Effector memory CD4-positive, alpha-beta T cell (primary cell): ENCODE results near the gene GNAQ.
"Not testable (repeated sequence)": the region's sequence is repeated elsewhere in the genome, so short reads cannot be mapped to it uniquely, and the experiment has no call there.

Experiments used
- DNase-seq, 3 donors: peaks; one replicate each; pipeline ENCODE4 v3.0.0-alpha.2; 2020
- H3K27ac ChIP-seq: 2 replicates; pipeline ENCODE4 v1.7.0; 2013; ENCODE audit warnings: mild to moderate bottlenecking, low read length, moderate library complexity; ENCODE audit not compliant: insufficient read depth, poor library complexity, severe bottlenecking
- H3K27me3 ChIP-seq: replicated peaks from 2 replicates; pipeline ENCODE4 v1.7.0; 2013; ENCODE audit warnings: mild to moderate bottlenecking, low read length; ENCODE audit not compliant: insufficient read depth, control insufficient read depth, poor library complexity, severe bottlenecking
- H3K36me3 ChIP-seq: 2 replicates; pipeline ENCODE4 v1.7.0; 2013; ENCODE audit warnings: mild to moderate bottlenecking, low read length, moderate library complexity; ENCODE audit not compliant: control insufficient read depth, insufficient read depth
- H3K4me1 ChIP-seq: 2 replicates; pipeline ENCODE4 v1.7.0; 2013; ENCODE audit warnings: low read length, mild to moderate bottlenecking; ENCODE audit not compliant: control insufficient read depth, insufficient read depth, poor library complexity, severe bottlenecking
- H3K4me3 ChIP-seq: 2 replicates; pipeline ENCODE4 v1.7.0; 2013; ENCODE audit warnings: low read length, low read depth, mild to moderate bottlenecking; ENCODE audit not compliant: insufficient read depth, poor library complexity, severe bottlenecking
- H3K9me3 ChIP-seq: 2 replicates; pipeline ENCODE4 v1.7.0; 2013; ENCODE audit warnings: mild to moderate bottlenecking, low read length, moderate library complexity; ENCODE audit not compliant: control insufficient read depth

GNAQ gene

GRCh38 chr9:77710316-77710715 is 321.3 kb downstream of the GNAQ start:
- DNase-seq = no peak
- no peaks in the 10 kb centered on the region for H3K27me3 ChIP-seq
- no peak overlapping the region for H3K27ac ChIP-seq
- H3K36me3 ChIP-seq = no peaks in the 10 kb centered on the region
- no peak overlapping the region for H3K4me3 ChIP-seq
- H3K4me1 ChIP-seq = no peaks in the 10 kb centered on the region
- H3K9me3 ChIP-seq = no peaks in the 10 kb centered on the region

DNA sequence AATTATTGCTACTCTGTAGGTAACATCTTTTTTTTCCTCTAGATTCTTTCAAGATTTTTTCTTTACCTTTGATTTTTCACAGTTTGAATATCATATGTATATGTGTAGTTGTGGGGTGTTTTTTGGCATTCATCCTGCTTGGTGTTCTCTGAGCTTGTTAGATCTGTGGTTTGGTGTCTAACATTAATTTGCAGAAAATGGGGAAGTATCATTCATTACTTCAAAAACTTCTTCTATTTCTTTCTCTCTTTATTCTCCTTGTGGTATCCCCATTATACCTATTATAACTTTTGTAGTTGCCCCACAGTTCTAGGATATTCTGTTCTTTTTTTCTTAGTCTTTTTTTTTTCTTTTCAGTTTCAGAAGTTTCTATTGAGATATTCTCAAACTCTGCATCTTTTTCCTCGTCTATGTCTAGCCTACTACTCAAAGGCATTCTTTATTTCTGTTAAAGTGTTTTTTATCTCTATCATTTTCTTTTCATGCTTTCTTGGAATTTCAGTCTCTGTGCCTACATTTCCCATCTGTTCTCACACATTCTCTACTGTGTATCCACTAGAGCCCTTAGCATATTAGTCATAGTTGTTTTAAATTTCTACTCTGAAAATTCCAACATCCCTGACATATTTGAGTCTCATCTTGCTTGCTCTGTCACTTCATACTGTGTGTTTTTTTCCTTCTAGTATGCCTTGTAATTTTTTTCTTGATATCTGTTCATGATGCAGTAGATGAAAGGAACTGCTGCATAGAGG is 323.4 kb downstream of the GNAQ start:
- DNase-seq = no peak
- no peaks in the 10 kb centered on the region for H3K4me1 ChIP-seq
- no peaks in the 10 kb centered on the region for H3K9me3 ChIP-seq
- no peak overlapping the region for H3K4me3 ChIP-seq
- no peaks in the 10 kb centered on the region for H3K27me3 ChIP-seq
- no peak overlapping the region for H3K27ac ChIP-seq
- H3K36me3 ChIP-seq = no peaks in the 10 kb centered on the region

DNA sequence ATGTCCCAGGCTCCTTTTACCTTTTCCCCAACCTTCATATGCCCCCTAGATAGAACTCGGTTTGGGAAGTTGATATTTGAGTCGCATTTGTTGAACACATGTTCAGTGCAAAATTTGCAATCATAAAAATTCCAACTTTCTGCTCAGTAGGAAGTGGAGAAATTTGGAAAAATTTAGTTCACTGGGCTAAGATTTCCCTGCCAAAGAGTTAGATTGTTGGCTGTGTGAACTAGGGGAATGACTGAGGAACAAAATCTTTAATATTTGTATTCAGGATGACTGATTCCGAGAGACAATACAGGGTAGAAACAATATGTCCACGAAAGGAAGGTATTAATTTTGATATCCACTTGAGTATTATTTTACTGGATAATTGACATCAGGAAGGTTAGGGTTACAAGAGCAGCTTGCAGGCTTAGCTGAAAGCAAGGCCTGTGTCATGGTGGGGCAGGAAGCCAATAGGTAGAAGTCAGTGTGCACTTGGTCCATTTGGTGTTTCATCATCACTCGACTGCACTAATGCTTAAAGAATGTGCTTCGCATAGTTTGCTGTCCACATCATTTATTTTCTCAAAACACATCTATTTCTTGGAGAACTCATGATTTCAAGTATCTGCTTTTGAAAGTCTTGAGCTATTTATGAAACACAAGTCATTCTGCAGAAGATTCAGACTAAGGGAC is 324.1 kb downstream of the GNAQ start:
- Histone ChIP-seq H3K4me1 (no peaks in the 10 kb centered on the region), H3K27me3 (no peaks in the 10 kb centered on the region), H3K4me3 (no peak overlapping the region), H3K9me3 (no peaks in the 10 kb centered on the region), H3K27ac (no peak overlapping the region), H3K36me3 (no peaks in the 10 kb centered on the region)
- DNase-seq = no peak

- Histone ChIP-seq H3K4me1 (no peaks in the 10 kb centered on the region), H3K4me3 (no peak overlapping the region), H3K27me3 (no peaks in the 10 kb centered on the region), H3K9me3 (no peaks in the 10 kb centered on the region), H3K36me3 (no peaks in the 10 kb centered on the region), H3K27ac (no peak overlapping the region)
- no peak for DNase-seq
Observed at GRCh38 chr9:77705636-77706035, 326.0 kb downstream of the GNAQ start.

DNA sequence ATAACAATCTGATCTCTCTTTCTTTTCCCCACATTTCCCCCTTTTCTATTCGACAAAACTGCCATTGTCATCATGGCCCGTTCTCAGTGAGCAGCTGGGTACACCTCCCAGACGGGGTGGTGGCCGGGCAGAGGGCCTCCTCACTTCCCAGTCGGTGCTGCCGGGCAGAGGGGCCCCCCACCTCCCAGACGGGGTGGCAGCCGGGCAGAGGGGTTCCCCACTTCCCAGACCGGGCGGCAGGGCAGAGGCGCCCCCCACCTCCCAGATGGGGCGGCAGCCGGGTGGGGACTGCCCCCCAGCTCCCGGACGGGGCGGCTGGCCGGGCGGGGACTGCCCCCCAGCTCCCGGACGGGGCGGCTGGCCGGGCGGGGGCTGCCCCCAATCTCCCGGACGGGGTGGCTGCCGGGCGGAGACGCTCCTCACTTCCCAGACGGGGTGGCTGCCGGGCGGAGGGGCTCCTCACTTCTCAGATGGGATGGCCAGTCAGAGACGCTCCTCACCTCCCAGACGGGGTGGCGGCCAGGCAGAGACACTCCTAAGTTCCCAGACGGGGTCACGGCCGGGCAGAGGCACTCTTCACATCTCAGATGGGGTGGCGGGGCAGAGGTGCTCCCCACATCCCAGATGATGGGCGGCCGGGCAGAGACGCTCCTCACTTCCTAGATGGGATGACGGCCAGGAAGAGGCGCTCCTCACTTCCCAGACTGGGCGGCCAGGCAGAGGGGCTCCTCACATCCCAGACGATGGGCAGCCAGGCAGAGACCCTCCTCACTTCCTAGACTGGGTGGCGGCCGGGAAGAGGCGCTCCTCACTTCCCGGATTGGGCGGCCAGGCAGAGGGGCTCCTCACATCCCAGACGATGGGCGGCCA is 328.9 kb downstream of the GNAQ start:
- not testable (repeated sequence) for H3K36me3 ChIP-seq, H3K4me3 ChIP-seq, H3K4me1 ChIP-seq, H3K27ac ChIP-seq, H3K9me3 ChIP-seq, DNase-seq, H3K27me3 ChIP-seq

DNA sequence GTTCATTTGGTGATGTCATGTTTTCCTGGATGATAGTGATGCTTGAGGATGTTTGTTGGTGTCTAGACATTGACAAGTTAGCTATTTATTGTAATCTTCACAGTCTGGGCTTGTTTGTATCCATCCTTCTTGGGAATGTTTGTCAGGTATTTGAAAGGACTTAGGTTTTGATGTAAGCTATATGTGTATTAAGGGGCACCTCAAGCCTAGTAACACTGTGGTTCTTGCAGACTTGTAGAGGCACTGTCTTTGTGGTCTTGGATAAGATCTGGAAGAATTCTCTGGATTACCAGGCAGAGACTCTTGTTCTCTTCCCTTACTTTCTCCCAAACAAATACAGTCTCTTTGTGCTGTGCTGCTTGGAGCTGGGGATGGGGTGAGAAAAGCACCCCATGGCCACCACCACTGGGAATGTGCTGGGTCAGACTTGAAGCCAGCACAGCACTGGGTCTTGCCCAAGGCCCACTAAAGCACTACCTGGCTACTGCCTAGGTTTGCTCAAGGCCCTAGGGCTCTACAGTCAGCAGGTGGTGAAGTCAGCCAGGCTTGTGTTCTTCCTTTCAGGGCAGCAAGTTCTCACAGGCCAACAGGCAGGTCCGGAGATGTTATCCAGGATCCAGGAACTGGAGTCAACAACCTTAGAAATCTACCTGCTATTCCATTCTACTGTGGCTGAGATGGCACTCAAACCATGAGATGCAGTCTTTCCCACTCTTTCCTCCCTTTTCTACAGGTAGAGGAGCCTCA is 334.2 kb downstream of the GNAQ start:
- no peaks in the 10 kb centered on the region for H3K9me3 ChIP-seq
- DNase-seq = no peak
- no peak overlapping the region for H3K27ac ChIP-seq
- H3K36me3 ChIP-seq = no peaks in the 10 kb centered on the region
- no peaks in the 10 kb centered on the region for H3K4me1 ChIP-seq
- H3K4me3 ChIP-seq = no peak overlapping the region
- H3K27me3 ChIP-seq = no peaks in the 10 kb centered on the region

GRCh38 chr9:77690723-77691122 is 340.9 kb downstream of the GNAQ start:
- not testable (repeated sequence) for H3K9me3 ChIP-seq, H3K27me3 ChIP-seq, H3K27ac ChIP-seq, H3K4me1 ChIP-seq, DNase-seq, H3K36me3 ChIP-seq, H3K4me3 ChIP-seq

- H3K27ac ChIP-seq, H3K27me3 ChIP-seq, H3K4me3 ChIP-seq, H3K36me3 ChIP-seq, H3K9me3 ChIP-seq, H3K4me1 ChIP-seq, DNase-seq: not testable (repeated sequence)
Observed at GRCh38 chr9:77690119-77690518, 341.5 kb downstream of the GNAQ start.

- H3K9me3 ChIP-seq, DNase-seq, H3K36me3 ChIP-seq, H3K27me3 ChIP-seq, H3K4me3 ChIP-seq, H3K4me1 ChIP-seq, H3K27ac ChIP-seq: not testable (repeated sequence)
Observed at GRCh38 chr9:77687737-77688136, 343.9 kb downstream of the GNAQ start.
